Sciatic nerve (tissue), 2 donors: ENCODE data around the gene TEDC1. TPM values are rescaled to one million over a fixed set of nuclear protein-coding genes. Genes with fewer than 3 reads are reported as not detected.

Experiments used
- ATAC-seq: fragments of 200-7000 bp; cut with Tn5 transposase; one replicate; pipeline ENCODE4 v1.9.1; 2020; ENCODE audit warnings: mild to moderate bottlenecking, moderate library complexity
- DNase-seq: peaks from one replicate; pipeline ENCODE4 v3.0.0-alpha.2; 2020; ENCODE audit warnings: low spot score
- intact Hi-C: fragments of 100-400 bp; cut with DNase I; formaldehyde crosslinking; loops from one replicate; pipeline ENCODE4 v1.14.2; 2022
- total RNA-seq: library from RNA; stranded (reverse); fragmentation: NEBNext Ultra II Directional; extraction: Animal tissue kit (Norgen Biotek cat#: 25700); gene quantifications from one replicate; pipeline ENCODE4 v1.2.1, GENCODE V29; 2021
- donor health status: DM: no; HTN: no; CAD: no.
- donor health status: DM: no; HTN: no; CAD: no.

Gene TEDC1
- total RNA-seq, 1 donor from 2014 or later, result 14.1 TPM

DNA sequence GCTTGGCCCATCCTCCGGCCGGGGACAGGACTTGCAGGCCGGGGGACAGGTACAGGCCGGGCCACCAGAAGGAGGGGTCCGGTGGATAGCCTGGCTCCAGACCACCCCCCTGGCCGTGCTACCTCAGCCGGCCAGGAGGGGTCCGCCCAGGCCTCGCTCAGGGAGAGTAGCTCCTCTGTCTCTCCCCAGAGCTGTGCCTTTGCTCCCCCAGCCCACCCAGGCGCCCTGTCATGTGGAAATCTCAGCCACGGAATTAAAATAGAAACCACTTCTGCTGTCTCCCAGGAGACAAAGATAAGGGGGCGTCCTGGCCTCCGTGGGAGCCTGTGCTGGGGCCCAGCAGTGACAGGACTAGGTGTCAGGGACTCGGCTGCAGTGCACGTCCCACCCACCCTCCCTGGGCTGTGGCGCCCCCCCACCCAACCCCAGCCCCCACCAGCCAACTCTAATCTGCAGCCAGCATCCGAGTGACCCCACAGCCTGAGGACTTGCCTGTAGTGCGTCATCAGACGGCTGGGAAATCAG lies 19.7 kb upstream of the TEDC1 start:
- intact Hi-C loops, result no loop called here
- ATAC-seq (no peak), DNase-seq (no peak)

DNA sequence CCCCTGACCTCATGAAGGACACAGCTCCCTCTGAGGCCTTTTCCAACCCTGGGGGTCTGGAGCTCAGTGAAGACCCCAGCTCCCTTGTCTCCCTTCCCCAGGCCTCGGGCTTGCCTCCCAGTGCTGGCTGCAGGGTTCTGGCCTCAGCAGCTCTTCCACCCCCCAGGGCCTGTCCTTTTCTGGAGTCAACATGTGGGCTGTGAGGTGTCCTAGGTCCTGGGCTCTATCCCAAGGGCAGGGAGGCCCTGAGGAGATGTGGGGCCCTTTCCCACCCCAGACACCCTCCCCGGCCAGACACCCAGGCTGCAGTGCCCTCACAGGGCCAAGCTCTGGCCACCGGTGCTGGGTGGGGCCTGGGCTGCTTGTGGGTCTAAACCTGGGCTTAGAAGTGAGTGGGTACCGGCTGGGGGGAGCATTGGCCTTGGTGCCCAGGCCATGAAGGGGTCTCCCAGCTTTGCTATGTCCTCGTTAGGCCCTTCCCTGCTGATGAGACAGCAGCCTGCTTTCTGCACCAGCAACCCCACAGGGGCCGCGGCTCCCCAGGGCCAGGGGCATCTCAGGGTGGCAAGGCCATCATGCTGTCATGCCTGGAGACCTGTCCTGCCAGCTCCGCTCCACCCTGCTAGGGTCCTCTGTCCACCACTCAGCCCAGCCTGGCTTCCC lies 19.1 kb upstream of the TEDC1 start:
- intact Hi-C loops, result no loop called here
- ATAC-seq (no peak), DNase-seq (no peak)

DNA sequence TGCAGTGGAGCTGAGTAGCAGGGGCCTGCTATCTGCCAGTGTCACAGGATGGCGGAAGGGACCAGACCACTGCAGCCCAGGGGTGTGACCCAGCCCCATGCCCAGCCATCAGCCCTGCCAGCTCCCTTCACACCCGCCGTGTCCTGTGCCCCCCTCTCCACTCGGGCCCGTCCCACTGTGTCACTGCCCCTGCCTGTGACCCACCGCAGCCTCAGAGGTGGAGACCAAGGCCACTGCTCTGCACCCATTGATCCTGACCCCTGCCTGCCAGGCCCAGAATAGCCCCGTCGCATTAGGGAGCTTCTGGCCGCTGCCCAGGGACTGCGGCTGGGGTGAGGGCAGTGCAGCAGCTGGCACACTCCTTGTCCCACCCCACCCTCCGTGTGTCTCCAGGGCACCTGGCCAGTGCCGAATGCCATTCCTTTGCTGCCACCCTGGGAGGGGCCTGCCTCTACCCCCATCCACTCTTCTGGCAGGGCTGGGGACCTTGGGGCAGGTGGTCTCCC lies 18.5 kb upstream of the TEDC1 start:
- no peak for DNase-seq
- ATAC-seq, result no peak
- intact Hi-C loops, result no loop called here

DNA sequence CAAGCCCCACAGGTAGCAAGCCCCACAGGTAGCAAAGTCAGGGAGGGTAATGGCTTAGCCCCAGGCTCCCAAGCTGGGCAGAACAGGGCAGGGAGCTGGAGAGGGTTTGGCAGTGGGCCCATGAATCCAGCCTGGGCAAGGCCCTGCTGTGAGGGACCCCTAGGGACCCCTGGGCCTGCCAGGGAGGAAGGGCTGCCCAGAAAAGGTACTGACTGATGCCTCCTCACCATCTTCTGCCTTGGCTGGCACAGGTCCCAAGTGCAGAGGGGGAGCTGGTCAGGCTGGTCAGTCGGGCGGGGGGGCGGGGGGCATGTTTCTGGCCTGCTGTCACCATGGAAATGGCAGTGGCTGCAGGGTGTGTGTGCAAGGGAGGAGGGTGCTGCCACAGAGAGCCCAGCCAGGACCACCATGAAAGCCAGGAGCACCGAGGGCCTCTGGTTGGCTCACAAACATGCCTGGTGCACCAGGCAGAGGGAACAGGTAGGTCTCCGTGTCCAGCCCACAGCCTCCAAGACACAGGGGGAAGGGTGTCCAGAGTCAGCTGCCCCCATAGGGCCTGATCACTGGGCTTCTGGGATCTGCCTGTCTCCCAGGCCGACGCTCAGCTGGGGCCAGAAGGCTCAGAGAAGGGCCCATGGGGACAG lies 17.9 kb upstream of the TEDC1 start:
- ATAC-seq (no peak), DNase-seq (no peak)
- intact Hi-C loops, result no loop called here

DNA sequence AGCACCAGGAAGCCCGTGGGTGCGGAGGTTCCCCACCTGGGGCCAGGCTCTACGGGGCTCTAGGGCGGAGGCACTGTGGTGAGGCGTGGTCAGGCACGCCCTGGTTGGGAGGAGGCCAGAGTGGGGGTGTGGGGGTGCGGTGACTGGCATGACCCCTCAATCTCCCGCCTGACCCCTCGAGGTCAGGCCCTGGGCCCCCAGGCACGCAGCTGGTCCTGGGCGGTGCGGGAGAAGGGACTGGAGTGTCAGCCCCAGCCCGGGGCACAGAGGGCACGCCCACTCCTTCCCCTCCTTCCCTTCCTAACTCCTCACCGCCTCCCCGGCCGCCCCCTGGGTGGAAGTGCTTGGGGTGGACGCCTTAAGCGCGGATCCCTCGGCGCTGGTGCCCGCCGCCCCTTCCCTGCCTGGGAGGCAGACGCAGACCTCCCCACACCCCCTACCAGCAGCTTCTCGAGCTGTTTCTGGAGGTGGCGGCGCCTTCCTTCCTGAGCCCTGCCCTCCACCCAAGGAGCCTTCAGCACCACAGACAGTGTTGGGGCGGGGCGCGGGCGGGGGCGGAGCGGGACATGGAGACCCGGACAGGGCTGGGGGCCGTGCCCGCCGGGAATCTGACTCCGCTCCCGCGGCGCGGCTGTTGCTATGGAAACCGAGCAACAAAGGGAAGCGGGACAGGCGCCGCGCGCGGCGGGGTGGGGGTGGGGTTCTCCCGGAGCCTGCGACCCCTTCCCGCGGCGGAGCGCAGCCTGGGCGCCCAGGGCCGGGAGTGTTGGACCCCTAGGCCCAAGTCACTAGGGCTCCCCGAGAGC lies 17.2 kb upstream of the TEDC1 start:
- peak; percentile 89 for DNase-seq
- ATAC-seq, result peak; percentile 40
- intact Hi-C loops, result no loop called here

DNA sequence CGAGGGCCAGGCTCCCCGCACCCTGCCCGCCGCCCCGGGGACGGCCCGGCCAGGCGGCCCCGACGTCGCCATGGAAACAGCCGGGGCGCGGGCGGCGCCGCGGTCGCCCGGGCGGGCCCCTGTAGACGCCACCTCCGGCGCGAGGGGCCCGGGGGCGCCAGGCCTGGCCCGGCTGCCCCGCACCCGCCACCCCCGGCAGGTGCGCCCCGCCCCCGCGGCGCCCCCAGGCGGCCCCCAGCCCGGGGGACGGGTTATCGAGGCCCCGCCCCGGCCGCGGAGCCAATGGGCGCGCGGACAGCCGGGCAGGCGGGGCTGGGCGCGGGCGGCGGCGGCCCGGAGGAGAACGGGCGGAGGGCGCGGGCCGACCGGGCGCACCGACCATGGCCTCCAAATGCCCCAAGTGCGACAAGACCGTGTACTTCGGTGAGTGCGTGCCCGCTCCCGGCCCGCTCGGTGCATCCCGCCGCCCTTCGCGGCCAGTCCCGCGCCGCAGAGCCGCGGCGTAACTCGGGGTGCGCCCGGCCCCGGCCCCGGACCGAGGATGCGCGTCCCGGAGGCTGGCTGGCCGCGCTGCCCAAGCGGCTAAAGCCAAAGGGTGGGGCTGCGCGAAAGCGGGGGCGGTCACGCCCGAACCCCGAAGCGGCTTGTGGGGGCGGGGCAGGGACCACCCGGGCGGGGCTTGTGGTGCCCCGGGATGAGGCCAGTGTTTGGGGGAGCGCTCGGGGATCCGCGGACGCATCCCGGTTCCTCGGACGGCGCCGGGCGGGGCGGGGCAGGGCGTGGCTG lies 16.4 kb upstream of the TEDC1 start, which contains the start of gene CRIP2:
CRIP2 (plus strand) TSS at position 339 of the 786 bp plus-strand sequence; CDS start at position 381, 42 bp downstream.
- no peak for DNase-seq
- intact Hi-C loops, result no loop called here
- ATAC-seq, result no peak

DNA sequence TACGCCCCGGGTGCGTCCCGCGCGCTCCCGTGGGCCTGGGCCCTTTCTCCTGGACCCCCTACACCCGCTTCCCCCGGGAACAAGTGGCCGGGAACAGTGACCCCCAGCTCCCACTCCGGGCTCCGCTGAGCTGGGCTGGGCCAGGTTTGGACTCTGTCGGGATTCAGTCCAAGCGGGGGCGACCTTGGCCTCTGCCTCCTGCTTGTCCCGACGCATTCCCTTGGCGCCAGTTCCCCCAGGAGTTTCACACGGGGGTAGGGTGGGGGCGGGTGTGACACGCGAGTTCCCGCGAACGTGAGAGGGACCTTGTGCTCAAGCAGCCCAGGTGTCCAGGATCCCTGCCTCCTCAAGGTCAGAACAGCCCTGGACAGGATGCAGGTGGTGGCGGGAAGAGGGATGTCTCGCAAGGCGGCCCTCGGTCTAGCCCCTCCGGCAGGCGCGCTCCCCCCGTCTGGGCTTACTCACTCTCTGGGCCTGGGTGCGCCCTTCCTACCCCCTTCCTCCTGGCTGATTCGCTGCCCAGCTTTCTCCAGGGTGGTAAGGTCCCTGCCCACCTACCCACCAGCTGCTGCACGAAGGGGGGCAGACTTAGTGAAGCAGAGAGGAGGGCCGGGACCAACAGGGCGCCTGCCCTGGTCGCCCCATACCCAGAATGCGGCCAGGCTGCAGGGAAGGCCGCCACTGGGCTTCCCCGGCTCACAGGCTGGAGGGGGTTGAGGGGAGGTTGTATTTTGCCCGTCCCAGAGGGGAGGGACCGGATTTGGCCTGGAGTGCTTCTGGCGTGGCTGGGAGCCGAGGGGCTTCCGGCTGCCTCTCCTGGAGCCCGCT lies 15.6 kb upstream of the TEDC1 start:
- ATAC-seq (peak; percentile 9), DNase-seq (no peak)
- intact Hi-C loops, result no loop called here

DNA sequence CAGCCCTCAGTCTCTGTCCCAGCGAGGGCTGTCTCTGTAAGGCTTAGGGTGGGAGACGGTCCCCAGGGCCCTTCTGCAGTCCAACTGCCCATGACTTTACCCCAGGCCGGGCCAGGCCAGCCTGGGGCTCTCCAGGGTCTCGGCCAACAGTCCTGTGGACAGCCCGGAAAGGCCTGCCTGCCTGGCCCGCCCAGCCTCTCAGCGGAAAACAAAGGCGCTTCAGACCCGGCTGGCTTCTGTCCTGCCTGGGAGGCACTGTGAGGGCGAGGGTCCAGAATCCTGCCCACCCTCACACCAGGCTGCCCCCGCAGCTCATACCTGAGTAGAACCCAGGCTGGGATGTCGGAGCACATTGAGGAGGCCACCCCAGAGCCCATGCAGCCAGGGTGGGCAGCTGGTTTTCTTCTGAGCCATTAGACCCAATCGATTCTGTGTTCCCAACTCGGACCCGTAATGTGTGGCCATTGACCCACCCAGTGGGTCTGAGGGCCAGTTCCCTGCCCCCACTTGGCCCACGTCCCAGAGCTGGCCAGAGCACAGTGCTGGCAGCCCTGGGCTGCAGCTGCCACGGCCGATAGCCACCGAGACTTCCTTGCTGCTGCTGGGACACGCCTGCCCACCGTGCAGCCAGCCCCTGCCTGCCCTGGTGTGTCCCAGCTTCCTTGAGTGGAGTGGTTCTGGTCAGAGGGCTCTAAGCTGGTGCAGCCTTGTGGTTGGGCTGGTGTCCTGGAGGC lies 14.8 kb upstream of the TEDC1 start:
- DNase-seq (no peak), ATAC-seq (peak; percentile 46)
- intact Hi-C loops, result no loop called here

DNA sequence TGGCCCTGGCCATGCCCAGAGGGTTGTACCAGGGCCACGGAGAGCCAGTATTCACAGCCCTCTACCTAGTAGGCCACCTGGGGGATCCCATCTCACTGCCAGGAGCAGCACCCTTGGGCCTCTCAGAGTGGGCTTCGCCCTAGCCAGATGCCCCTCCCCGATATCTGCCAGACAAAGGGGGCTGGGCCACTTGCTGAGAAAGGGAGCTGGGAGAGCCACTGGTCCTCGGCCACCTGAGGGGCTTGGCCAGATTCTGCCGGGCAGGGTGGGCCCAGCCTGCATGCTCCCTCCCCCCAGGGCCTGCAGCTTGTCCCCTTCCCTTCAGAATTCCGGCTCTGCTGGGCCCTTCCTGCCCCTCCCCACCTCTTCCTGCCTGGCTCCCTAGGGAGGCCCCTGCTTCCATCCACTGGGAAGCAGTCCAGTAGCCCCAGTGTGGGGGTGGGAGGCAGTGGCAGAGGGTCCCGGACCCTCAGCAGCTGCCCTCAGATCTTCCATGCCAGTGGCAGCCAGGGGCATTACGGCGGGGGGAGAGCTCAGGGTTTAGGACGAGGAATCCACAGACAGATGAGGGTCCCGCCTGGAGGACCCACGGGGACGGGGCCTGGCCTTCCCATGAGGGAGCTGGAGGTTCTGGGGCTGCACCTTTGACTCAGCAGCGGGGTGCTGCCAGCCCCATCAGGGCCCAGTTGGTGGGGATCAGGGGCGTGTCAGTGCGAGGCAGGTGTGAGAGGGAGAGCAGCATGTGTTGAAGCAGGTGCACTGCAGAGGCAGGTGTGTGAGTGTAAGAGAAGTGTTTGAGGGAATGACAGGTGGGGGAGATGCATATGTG lies 14.0 kb upstream of the TEDC1 start:
- no peak for ATAC-seq
- no peak for DNase-seq
- intact Hi-C loops, result no loop called here

DNA sequence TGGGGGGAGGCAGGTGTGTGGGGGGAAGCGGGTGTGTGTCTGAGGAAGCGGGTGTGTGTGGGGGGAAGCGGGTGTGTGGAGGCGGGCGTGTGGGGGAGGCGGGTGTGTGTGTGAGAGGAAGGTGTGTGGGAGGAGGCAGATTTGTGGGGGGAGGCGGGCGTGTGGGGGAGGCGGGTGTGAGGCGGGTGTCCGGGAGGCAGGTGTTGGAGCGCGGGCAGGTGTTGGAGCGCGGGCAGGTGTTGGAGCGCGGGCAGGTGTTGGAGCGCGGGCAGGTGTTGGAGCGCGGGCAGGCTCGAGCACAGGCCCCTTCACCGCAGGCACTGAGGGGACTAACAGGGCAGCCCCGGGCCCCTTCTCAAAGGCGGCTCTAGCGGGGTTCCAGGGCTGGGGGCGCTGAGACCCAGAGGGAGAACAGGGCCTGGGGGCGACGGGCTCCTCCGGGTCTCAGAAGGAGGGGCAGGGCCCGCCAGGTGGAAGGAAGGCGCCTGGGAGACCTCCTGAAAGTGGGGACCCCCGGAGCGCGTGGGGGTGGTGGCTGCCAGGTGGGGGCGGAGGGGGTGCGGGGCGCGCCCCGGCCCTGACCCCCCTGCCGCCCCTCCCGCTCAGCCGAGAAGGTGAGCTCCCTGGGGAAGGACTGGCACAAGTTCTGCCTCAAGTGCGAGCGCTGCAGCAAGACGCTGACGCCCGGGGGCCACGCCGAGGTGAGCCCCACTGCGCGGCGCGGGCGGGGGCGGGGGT lies 13.2 kb upstream of the TEDC1 start:
- no peak for ATAC-seq
- DNase-seq, result no peak
- intact Hi-C loops, result no loop called here

DNA sequence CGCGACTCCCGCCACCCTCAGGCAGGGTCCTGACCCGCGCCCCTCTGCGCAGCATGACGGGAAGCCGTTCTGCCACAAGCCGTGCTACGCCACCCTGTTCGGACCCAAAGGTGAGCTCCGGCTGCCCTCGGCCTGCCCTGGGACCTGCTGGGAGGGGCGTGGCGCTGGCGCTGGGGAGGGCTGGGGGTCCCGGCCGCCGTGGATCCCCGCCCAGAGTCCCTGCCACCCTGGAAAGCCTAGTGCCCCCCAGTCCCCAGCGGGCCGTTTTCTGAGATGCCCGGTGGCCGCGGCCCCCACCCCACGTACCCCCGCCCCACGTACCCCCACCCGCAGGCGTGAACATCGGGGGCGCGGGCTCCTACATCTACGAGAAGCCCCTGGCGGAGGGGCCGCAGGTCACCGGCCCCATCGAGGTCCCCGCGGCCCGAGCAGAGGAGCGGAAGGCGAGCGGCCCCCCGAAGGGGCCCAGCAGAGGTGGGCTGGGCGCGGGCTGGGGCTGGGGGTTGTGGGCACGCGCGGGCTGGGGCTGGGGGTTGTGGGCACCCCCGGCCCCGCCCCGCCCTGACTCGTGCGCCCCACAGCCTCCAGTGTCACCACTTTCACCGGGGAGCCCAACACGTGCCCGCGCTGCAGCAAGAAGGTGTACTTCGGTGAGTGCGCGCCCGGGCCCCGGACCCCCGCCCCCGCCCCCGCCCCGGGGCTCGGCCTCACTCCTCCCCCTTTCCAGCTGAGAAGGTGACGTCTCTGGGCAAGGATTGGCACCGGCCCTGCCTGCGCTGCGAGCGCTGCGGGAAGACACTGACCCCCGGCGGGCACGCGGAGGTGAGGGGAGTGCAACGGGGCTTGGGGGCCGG lies 12.4 kb upstream of the TEDC1 start:
- DNase-seq, result no peak
- intact Hi-C loops, result no loop called here
- no peak for ATAC-seq

DNA sequence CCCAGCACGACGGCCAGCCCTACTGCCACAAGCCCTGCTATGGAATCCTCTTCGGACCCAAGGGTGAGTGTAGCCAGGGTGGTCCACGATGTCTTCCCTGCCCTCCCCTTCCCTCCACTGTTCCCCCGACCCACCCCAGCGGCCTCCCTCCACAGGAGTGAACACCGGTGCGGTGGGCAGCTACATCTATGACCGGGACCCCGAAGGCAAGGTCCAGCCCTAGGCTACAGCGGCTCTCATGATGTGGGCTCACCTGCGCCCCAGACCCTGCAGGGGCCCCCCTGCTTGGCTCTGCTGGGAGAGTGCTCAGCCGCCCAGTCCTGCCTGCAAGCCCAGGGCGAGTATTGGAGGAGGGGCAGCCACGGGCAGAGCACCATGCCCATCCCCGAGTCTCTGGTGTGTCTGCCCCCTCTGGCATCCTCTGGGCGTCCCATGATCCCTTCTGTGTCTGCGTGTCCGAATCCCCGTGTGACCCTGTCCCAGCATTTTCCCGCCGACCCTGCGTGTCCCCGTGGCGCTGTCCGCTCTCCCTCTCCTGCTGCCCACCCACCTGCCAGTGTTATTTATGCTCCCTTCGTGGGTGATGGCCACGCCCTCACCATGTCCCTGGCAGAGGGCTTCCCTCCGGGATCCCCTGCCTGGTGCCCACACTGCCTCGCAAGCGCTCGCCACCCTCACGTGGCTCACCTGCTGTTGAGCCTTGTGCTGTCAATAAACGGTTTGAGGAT lies 11.5 kb upstream of the TEDC1 start:
- intact Hi-C loops, result no loop called here
- no peak for ATAC-seq
- DNase-seq, result no peak

DNA sequence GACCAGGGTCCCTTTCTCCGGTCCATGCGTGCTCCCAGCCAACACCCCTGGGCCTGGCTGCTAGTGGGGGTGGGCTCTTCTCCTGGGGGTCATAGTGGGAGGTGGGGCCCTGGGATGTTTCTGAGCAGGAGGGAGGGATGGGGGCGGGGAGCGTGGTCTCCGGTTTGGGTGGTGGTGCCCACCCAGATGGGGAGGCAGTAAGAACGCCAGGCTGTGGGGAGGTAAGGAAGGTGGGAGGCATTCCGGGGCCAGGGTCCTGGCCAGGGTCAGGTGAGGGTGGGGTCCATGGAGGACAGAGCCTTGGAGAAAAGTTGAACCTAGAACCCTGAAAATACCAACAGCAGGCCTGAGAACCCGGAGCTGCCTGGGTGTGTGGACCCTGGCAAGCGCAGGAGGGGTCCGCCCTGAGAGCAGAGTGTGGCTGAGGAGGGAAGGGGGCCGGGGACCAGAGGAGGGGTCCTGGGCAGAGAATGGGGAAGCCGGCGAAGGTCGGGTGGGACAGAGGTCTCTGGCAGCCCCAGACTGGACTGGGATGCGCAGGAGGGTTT lies 10.8 kb upstream of the TEDC1 start:
- intact Hi-C loops, result no loop called here
- DNase-seq (no peak), ATAC-seq (no peak)
